K562 (cell line): ENCODE measurements around the gene GRIA3. TPM values are rescaled to one million over a fixed set of nuclear protein-coding genes. Genes with fewer than 3 reads are reported as not detected.

Experiments
- ATAC-seq: fragments of 200-7000 bp; cut with Tn5 transposase; 3 replicates; pipeline ENCODE4 v1.9.1; 2020; ENCODE audit warnings: moderate library complexity
- BruUV-seq: library from RNA; stranded (reverse); fragments of 400-500 nt; replicated peaks from 2 replicates; lab custom pipeline; 2021; lab: Mats Ljungman, UMichigan
- CTCF ChIA-PET: fragments of 300-600 bp; formaldehyde crosslinking; extraction: SDS; loops from one replicate; lab custom pipeline; 2021; ENCODE audit warnings: low intra/inter-chr PET ratio; lab: Yijun Ruan, JAX
- POLR2A ChIA-PET: fragments of 300-600, 350-650 bp; sonication (Branson Sonifier 250); formaldehyde crosslinking; extraction: SDS; loops from one replicate; lab custom pipeline; 2021; ENCODE audit warnings: antibody characterized with exemption, inconsistent platforms; lab: Yijun Ruan, JAX
- DNase-seq, 4 experiments: peaks; one replicate each; pipeline versions ENCODE4 v3.0.0 to v3.0.0-alpha.2; 2011 to 2018; ENCODE audit warnings: low spot score in 3 of 4, mixed read lengths in 3 of 4; ENCODE audit errors: extremely low read depth in 1 of 4
- FAIRE-seq: peaks from 2 replicates; lab custom pipeline; 2011; peaks lifted over from hg19 to GRCh38; lab: Jason Lieb, UNC
- H2AFZ ChIP-seq: 2 replicates; pipeline ENCODE4 v1.6.0; 2011; ENCODE audit warnings: low read depth, low read length, control low read depth, inconsistent platforms
- H3K27ac ChIP-seq: fragments of 200-600 bp; 3 replicates; pipeline ENCODE4 v1.8.0; 2011; ENCODE audit warnings: low read depth, mild to moderate bottlenecking, control low read depth, inconsistent platforms, low read length, moderate library complexity, mixed read lengths; ENCODE audit errors: extremely low read depth
- H3K27me3 ChIP-seq, 2 experiments: fragments of 300-600 bp in 1 of 2; 2 replicates in 1 of 2; 3 replicates in 1 of 2; pipeline versions ENCODE4 v1.6.0 to v1.8.0; 2011; ENCODE audit warnings: inconsistent platforms in 2 of 2, low read length in 2 of 2, mild to moderate bottlenecking in 1 of 2, mixed read lengths in 1 of 2, moderate library complexity in 1 of 2; ENCODE audit not compliant: control insufficient read depth in 2 of 2, insufficient read depth in 2 of 2
- H3K36me3 ChIP-seq: fragments of 300-600 bp; 3 replicates; pipeline ENCODE4 v1.8.0; 2011; ENCODE audit warnings: mild to moderate bottlenecking, low read length, inconsistent platforms; ENCODE audit not compliant: control insufficient read depth, insufficient read depth
- H3K4me1 ChIP-seq, 2 experiments: fragments of 200-600 bp in 1 of 2; replicated peaks in 1 of 2; 2 replicates in 1 of 2; 3 replicates in 1 of 2; pipeline versions ENCODE4 v1.5.1 to v1.8.0; 2011; ENCODE audit warnings: inconsistent platforms in 2 of 2, low read length in 2 of 2, mild to moderate bottlenecking in 1 of 2, mixed read lengths in 1 of 2, moderate library complexity in 1 of 2; ENCODE audit not compliant: control insufficient read depth in 2 of 2, insufficient read depth in 2 of 2
- H3K4me2 ChIP-seq: 2 replicates; pipeline ENCODE4 v1.6.1; 2011; ENCODE audit warnings: low read length, control low read depth, inconsistent platforms, mixed read lengths; ENCODE audit not compliant: insufficient read depth
- H3K4me3 ChIP-seq: fragments of 200-600 bp; sonication (generic), shearing (Covaris generic); 2 replicates; pipeline ENCODE4 v1.5.1; 2016; ENCODE audit warnings: control low read depth, inconsistent platforms
- H3K79me2 ChIP-seq: fragments of 200-600 bp; 3 replicates; pipeline ENCODE4 v1.8.0; 2011; ENCODE audit warnings: low read length, inconsistent platforms; ENCODE audit not compliant: control insufficient read depth, insufficient read depth
- H3K9ac ChIP-seq, 2 experiments: 2 replicates each; pipeline versions ENCODE4 v1.6.0 to v1.6.1; 2011; ENCODE audit warnings: low read depth in 2 of 2, low read length in 2 of 2, control low read depth in 1 of 2, inconsistent platforms in 1 of 2, mild to moderate bottlenecking in 1 of 2, mixed read lengths in 1 of 2; ENCODE audit not compliant: insufficient read depth in 1 of 2
- H3K9me1 ChIP-seq: one replicate; pipeline ENCODE4 v1.6.0; 2011; ENCODE audit warnings: inconsistent platforms, mild to moderate bottlenecking, low read length, moderate library complexity; ENCODE audit not compliant: control insufficient read depth, insufficient read depth
- H3K9me3 ChIP-seq: replicated peaks from 2 replicates; pipeline ENCODE4 v1.5.1; 2011; ENCODE audit warnings: low read depth, low read length, inconsistent platforms; ENCODE audit not compliant: control insufficient read depth, insufficient read depth
- H4K20me1 ChIP-seq: replicated peaks from 2 replicates; pipeline ENCODE4 v1.6.1; 2011; ENCODE audit warnings: low read length, inconsistent platforms, mixed read lengths; ENCODE audit not compliant: control insufficient read depth, insufficient read depth
- C11orf30 ChIP-seq: fragments of 450-650 bp; IDR thresholded peaks from 2 replicates; pipeline ENCODE4 v1.6.1; 2016; ENCODE audit warnings: low read depth, mild to moderate bottlenecking
- CEBPG ChIP-seq, 3 experiments: fragments of 200-800 bp in 1 of 3; sonication (Bioruptor generic) in 1 of 3; sonication (generic) in 1 of 3; formaldehyde crosslinking in 1 of 3; IDR thresholded peaks in 2 of 3; conservative IDR thresholded peaks in 1 of 3; 2 replicates each; pipeline versions ENCODE4 v1.6.1 to v1.8.0; 2016 to 2022; ENCODE audit warnings: missing compliant biosample characterization in 2 of 3, missing genetic modification characterization in 2 of 3, mild to moderate bottlenecking in 1 of 3, missing genetic modification reagents in 1 of 3
- CREM ChIP-seq: IDR thresholded peaks from 2 replicates; pipeline ENCODE4 v1.6.1; 2014; ENCODE audit warnings: antibody characterized with exemption, low read depth
- DEAF1 ChIP-seq: fragments of 450-650 bp; formaldehyde crosslinking; IDR thresholded peaks from 2 replicates; pipeline ENCODE4 v1.4.0; 2020; ENCODE audit warnings: mild to moderate bottlenecking, moderate library complexity
- ELK3 ChIP-seq: fragments of 450-650 bp; formaldehyde crosslinking; IDR thresholded peaks from 2 replicates; pipeline ENCODE4 v1.4.0; 2020; ENCODE audit warnings: mild to moderate bottlenecking
- FOXA1 ChIP-seq: fragments of 450-650 bp; IDR thresholded peaks from 2 replicates; pipeline ENCODE4 v1.6.1; 2016; ENCODE audit warnings: mild to moderate bottlenecking, borderline replicate concordance
- GATAD2A ChIP-seq: fragments of 450-650 bp; IDR thresholded peaks from 2 replicates; pipeline ENCODE4 v1.6.1; 2017
- KLF1 ChIP-seq: fragments of 450-650 bp; IDR thresholded peaks from 2 replicates; pipeline ENCODE4 v1.6.1; 2016; ENCODE audit warnings: missing genetic modification characterization, missing compliant biosample characterization
- NFRKB ChIP-seq: fragments of 450-650 bp; IDR thresholded peaks from 2 replicates; pipeline ENCODE4 v1.6.1; 2016; ENCODE audit warnings: low read depth
- ZHX1 ChIP-seq: fragments of 150-350 bp; conservative IDR thresholded peaks from 2 replicates; pipeline ENCODE4 v1.6.1; 2014; ENCODE audit warnings: low read length
- ZNF134 ChIP-seq: fragments of 250-450 bp; sonication (Bioruptor Pico); conservative IDR thresholded peaks from 2 replicates; pipeline ENCODE4 v1.4.0; 2020
- ZNF384 ChIP-seq: IDR thresholded peaks from 2 replicates; pipeline ENCODE4 v1.6.1; 2012; ENCODE audit warnings: low read depth, low read length, improper control_type of control experiment
- ZNF57 ChIP-seq: fragments of 450-650 bp; formaldehyde crosslinking; IDR thresholded peaks from 2 replicates; pipeline ENCODE4 v1.4.0; 2020; ENCODE audit warnings: mild to moderate bottlenecking, moderate library complexity
- ZNF639 ChIP-seq, 2 experiments: fragments of 200-800 bp in 1 of 2; sonication (Bioruptor generic) in 1 of 2; sonication (generic) in 1 of 2; formaldehyde crosslinking in 1 of 2; IDR thresholded peaks in 1 of 2; conservative IDR thresholded peaks in 1 of 2; 2 replicates each; pipeline versions ENCODE4 v1.5.0 to v1.6.1; 2016 to 2020; ENCODE audit warnings: missing compliant biosample characterization in 1 of 2, missing genetic modification characterization in 1 of 2, missing genetic modification reagents in 1 of 2
- ZNF668 ChIP-seq: fragments of 250-450 bp; sonication (Bioruptor Pico); IDR thresholded peaks from 2 replicates; pipeline ENCODE4 v1.8.0; 2022; ENCODE audit warnings: mild to moderate bottlenecking, inconsistent platforms
- ZNF707 ChIP-seq: fragments of 250-450 bp; sonication (Bioruptor Pico); conservative IDR thresholded peaks from 2 replicates; pipeline ENCODE4 v1.8.0; 2022; ENCODE audit warnings: inconsistent platforms, mild to moderate bottlenecking, moderate library complexity
- WGBS: fragments of 100-300 bp; shearing (Covaris generic); methylation state at CpG from one replicate; pipeline ENCODE4 v1.1.6; 2016; ENCODE audit warnings: low coverage, mixed read lengths; ENCODE audit not compliant: insufficient coverage; ENCODE audit errors: missing lambda C conversion rate; 5-methylcytosine and 5-hydroxymethylcytosine counted together
- in situ Hi-C: fragments of 300-500 bp; cut with MboI; formaldehyde crosslinking; loops from 4 replicates; pipeline ENCODE4 v1.15.0; 2018; ENCODE audit warnings: inconsistent platforms, mixed read lengths
- intact Hi-C: fragments of 100-400 bp; cut with micrococcal nuclease; formaldehyde crosslinking; loops from 2 replicates; pipeline ENCODE4 v1.14.2; 2022
- polyA plus RNA-seq, 8 experiments: library from polyadenylated mRNA; depleted of rRNA in 4 of 8; stranded (reverse) in 5 of 8; unstranded in 3 of 8; fragments of >200 nt; fragmentation: Nextera tagmentation in 2 of 8; fragmentation: Illumina TruSeq in 1 of 8; extraction: Ambion mirVana in 2 of 8; extraction: Trizol in 1 of 8; gene quantifications; 2 replicates each; pipeline versions ENCODE4 v1.2.1 to v1.2.3, GENCODE V29; 2011 to 2014; ENCODE audit warnings: inconsistent platforms in 1 of 8, missing spikeins in 1 of 8
- total RNA-seq, 7 experiments: library from RNA; depleted of rRNA in 6 of 7; stranded (reverse); fragments of >200 nt in 6 of 7; fragmentation: Illumina TruSeq in 2 of 7; extraction: Trizol in 2 of 7; gene quantifications; 2 replicates each; pipeline versions ENCODE4 v1.2.1 to v1.2.3, GENCODE V29; 2011 to 2021; ENCODE audit warnings: low replicate concordance in 1 of 7

The GRIA3 gene
- total and polyA plus RNA-seq, 9 of the 15 experiments (the other 6 are each of a cell fraction or from before 2014, with no cell fraction given) = 0.10 TPM; not detected in 8

GRCh38 chrX:123447506-123447905 lies 263.4 kb downstream of the GRIA3 start:
- DNase-seq = no peak
- CTCF ChIA-PET = interaction anchor here (0.7 kb wide), 1 partner anchor 401 kb away, joined by 3 read pairs; no protein-coding TSS in a partner anchor
- Histone ChIP-seq H3K4me1 (no peaks in the 10 kb centered on the region), H3K79me2 (no peaks in the 10 kb centered on the region)
- TF ChIP-seq CEBPG (CRISPR knock-in tag; IDR thresholded peaks at IDR 0.05) (no peak), CEBPG (tag; conservative IDR thresholded peaks at IDR 0.05 in 1 of 2, IDR thresholded peaks at IDR 0.05 in 1 of 2) (no peak), KLF1 (tag) (no peak), FOXA1 (no peak), DEAF1 (CRISPR knock-in tag) (no peak), ZNF639 (CRISPR knock-in tag; conservative IDR thresholded peaks at IDR 0.05 in 1 of 2, IDR thresholded peaks at IDR 0.05 in 1 of 2) (no peak), ZNF384 (no peak), CREM (no peak), GATAD2A (no peak), ZNF668 (CRISPR knock-in tag) (no peak), ZNF57 (CRISPR knock-in tag) (no peak), NFRKB (no peak), C11orf30 (no peak), ZHX1 (no peak), ELK3 (CRISPR knock-in tag) (no peak), ZNF707 (CRISPR knock-in tag) (no peak), ZNF134 (CRISPR knock-in tag) (no peak)
- TF ChIP-seq, all 486 proteins: peak for 0
- Histone ChIP-seq H3K27ac (no peak overlapping the region), H3K9me1 (no peaks in the 10 kb centered on the region), H3K36me3 (no peaks in the 10 kb centered on the region), H3K9me3 (no peaks in the 10 kb centered on the region), H3K9ac (no peak overlapping the region), H3K4me2 (no peak overlapping the region), H2AFZ (no peak overlapping the region), H4K20me1 (no peaks in the 10 kb centered on the region), H3K4me3 (no peak overlapping the region), H3K27me3 (no peaks in the 10 kb centered on the region)
- FAIRE-seq (no peak), ATAC-seq (no peak)
- POLR2A ChIA-PET = interaction anchor here (0.6 kb wide), 1 partner anchor 163 kb away, joined by 3 read pairs; no protein-coding TSS in a partner anchor
- BruUV-seq = no TSS peak
- intact Hi-C loops (no loop called here), in situ Hi-C loops (no loop called here)
- 0% methylated on average over 3 of the region's 3 CpGs for WGBS
